ENCODE data around the gene NFYC.

Gene NFYC

DNA sequence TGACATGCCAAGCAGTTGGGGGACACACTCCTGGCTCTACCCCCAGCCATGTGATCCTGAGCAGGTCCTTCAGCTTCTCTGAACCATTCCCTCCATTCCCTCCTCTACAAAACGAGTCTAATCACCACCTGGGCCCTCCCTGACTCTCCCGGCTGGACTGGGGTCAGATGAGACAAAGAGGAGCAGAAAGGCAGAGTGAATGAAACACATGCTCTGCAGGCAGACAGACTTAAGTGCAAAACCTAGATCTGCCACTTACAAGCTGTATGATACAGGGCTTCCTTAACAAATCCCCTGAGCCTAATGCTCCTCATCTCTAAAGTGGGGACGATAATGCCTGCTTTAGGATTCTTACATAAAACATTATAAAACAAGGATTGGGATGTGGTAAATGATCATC lies 43.3 kb upstream of the NFYC start:
- Histone ChIP-seq H3K9me3 (ENCODE audit: insufficient read depth, low read depth, low read length) (no peaks in the 10 kb centered on the region), H3K4me3 (ENCODE audit: low read length, poor library complexity, severe bottlenecking) (peak overlapping the region; percentile 44), H2AFZ (ENCODE audit: low read length) (no peak overlapping the region), H3K4me2 (ENCODE audit: low read depth, low read length, poor library complexity, severe bottlenecking) (peak overlapping the region; percentile 73), H4K20me1 (ENCODE audit: insufficient read depth, low read length, poor library complexity, severe bottlenecking) (peaks cover 11% of the 10 kb centered on the region), H3K27me3 (ENCODE audit: insufficient read depth, low read length, poor library complexity, severe bottlenecking) (no peaks in the 10 kb centered on the region), H3K9ac (ENCODE audit: low read depth, low read length, poor library complexity, severe bottlenecking) (peak overlapping the region; percentile 51), H3K9me2 (replicated peaks; ENCODE audit: low read depth, low read length) (no peaks in the 10 kb centered on the region), H3F3A (ENCODE audit: low read depth) (no peaks in the 10 kb centered on the region), H3K4me1 (ENCODE audit: insufficient read depth, low read length, poor library complexity, severe bottlenecking) (peaks cover 47% of the 10 kb centered on the region), H3K79me2 (ENCODE audit: insufficient read depth, low read length) (peaks cover 9% of the 10 kb centered on the region; the same call in 1 of the 2 replicates), H3K36me3 (ENCODE audit: insufficient read depth, low read length) (peaks cover 11% of the 10 kb centered on the region; the same call in 1 of the 2 replicates)
- TF ChIP-seq, protein P1, sequence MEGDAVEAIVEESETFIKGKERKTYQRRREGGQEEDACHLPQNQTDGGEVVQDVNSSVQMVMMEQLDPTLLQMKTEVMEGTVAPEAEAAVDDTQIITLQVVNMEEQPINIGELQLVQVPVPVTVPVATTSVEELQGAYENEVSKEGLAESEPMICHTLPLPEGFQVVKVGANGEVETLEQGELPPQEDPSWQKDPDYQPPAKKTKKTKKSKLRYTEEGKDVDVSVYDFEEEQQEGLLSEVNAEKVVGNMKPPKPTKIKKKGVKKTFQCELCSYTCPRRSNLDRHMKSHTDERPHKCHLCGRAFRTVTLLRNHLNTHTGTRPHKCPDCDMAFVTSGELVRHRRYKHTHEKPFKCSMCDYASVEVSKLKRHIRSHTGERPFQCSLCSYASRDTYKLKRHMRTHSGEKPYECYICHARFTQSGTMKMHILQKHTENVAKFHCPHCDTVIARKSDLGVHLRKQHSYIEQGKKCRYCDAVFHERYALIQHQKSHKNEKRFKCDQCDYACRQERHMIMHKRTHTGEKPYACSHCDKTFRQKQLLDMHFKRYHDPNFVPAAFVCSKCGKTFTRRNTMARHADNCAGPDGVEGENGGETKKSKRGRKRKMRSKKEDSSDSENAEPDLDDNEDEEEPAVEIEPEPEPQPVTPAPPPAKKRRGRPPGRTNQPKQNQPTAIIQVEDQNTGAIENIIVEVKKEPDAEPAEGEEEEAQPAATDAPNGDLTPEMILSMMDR (conservative IDR thresholded peaks at IDR 0.05; ENCODE audit: low read length), result no peak
- no peak for TF ChIP-seq EZH2phosphoT487 (IDR thresholded peaks at IDR 0.05; ENCODE audit: borderline replicate concordance)

DNA sequence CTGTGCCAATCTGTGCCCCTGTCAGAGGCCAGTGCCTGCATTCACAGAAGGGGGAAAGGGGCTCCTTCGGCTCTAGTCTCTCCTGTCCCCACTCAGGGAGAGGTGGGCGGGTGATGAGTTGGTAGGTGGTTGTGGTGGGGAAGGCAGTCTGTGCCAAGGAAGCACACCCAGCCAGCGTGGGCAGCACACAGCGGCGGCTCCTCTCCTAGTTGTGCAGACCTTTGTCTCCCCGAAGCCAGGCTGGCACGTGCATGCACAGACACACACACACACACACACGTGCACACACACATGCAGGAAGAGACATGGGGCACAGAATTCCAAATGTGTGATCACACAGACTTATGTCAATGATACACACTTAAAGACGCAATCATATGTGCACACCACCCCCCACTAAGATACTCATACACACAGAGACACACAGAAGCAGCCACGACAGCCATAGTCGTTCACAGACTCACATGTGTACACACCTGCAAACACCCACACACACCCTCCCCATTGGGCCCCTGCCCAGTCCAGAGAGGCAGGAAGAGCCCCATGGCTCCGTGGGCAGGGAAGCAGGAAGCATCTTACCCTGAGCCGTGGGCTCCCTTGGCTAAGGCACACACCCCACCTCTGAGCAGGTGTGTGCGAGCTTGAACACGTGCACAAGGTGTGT lies 42.4 kb upstream of the NFYC start:
- peaks cover 11% of the 10 kb centered on the region; the same call in 1 of the 2 replicates for H3K36me3 ChIP-seq (ENCODE audit: insufficient read depth, low read length)
- no peaks in the 10 kb centered on the region for H3K9me3 ChIP-seq (ENCODE audit: insufficient read depth, low read depth, low read length)
- peak overlapping the region; percentile 73 for H3K4me2 ChIP-seq (ENCODE audit: low read depth, low read length, poor library complexity, severe bottlenecking)
- H4K20me1 ChIP-seq (ENCODE audit: insufficient read depth, low read length, poor library complexity, severe bottlenecking), result peaks cover 11% of the 10 kb centered on the region
- no peak overlapping the region for H3K4me3 ChIP-seq (ENCODE audit: low read length, poor library complexity, severe bottlenecking)
- no peak overlapping the region for H2AFZ ChIP-seq (ENCODE audit: low read length)
- no peak for TF ChIP-seq EZH2phosphoT487 (IDR thresholded peaks at IDR 0.05; ENCODE audit: borderline replicate concordance)
- TF ChIP-seq, protein P1 (conservative IDR thresholded peaks at IDR 0.05; ENCODE audit: low read length), result no peak
- peak overlapping the region; percentile 51 for H3K9ac ChIP-seq (ENCODE audit: low read depth, low read length, poor library complexity, severe bottlenecking)
- no peaks in the 10 kb centered on the region for H3K27me3 ChIP-seq (ENCODE audit: insufficient read depth, low read length, poor library complexity, severe bottlenecking)
- H3K9me2 ChIP-seq (replicated peaks; ENCODE audit: low read depth, low read length), result no peaks in the 10 kb centered on the region
- peaks cover 9% of the 10 kb centered on the region; the same call in 1 of the 2 replicates for H3K79me2 ChIP-seq (ENCODE audit: insufficient read depth, low read length)
- peaks cover 47% of the 10 kb centered on the region for H3K4me1 ChIP-seq (ENCODE audit: insufficient read depth, low read length, poor library complexity, severe bottlenecking)
- no peaks in the 10 kb centered on the region for H3F3A ChIP-seq (ENCODE audit: low read depth)

DNA sequence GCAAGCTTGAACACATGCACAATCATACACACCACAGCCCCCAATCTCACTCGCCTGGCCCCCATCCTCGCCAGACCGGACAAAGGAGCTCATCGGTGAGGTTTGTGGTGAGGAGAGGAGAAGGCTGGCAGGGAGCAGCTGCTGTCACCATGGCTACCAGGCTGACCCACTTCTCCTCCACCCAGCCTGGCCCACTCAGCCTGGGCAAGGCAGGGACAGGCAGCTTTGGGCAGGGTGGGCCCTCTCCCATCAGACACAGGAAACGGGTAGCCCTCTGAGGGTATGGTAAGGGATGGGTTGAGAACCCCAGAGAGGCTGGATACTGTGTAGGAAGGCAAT lies 41.9 kb upstream of the NFYC start:
- Histone ChIP-seq H3K79me2 (ENCODE audit: insufficient read depth, low read length) (peaks cover 14% of the 10 kb centered on the region; the same call in 1 of the 2 replicates), H3K36me3 (ENCODE audit: insufficient read depth, low read length) (peaks cover 11% of the 10 kb centered on the region; the same call in 1 of the 2 replicates), H3K4me3 (ENCODE audit: low read length, poor library complexity, severe bottlenecking) (no peak overlapping the region), H4K20me1 (ENCODE audit: insufficient read depth, low read length, poor library complexity, severe bottlenecking) (peaks cover 11% of the 10 kb centered on the region), H3F3A (ENCODE audit: low read depth) (no peaks in the 10 kb centered on the region), H3K9me2 (replicated peaks; ENCODE audit: low read depth, low read length) (no peaks in the 10 kb centered on the region), H2AFZ (ENCODE audit: low read length) (no peak overlapping the region), H3K4me1 (ENCODE audit: insufficient read depth, low read length, poor library complexity, severe bottlenecking) (peaks cover 46% of the 10 kb centered on the region), H3K27me3 (ENCODE audit: insufficient read depth, low read length, poor library complexity, severe bottlenecking) (no peaks in the 10 kb centered on the region), H3K9ac (ENCODE audit: low read depth, low read length, poor library complexity, severe bottlenecking) (no peak overlapping the region), H3K4me2 (ENCODE audit: low read depth, low read length, poor library complexity, severe bottlenecking) (peak overlapping the region; percentile 73), H3K9me3 (ENCODE audit: insufficient read depth, low read depth, low read length) (no peaks in the 10 kb centered on the region)
- TF ChIP-seq EZH2phosphoT487 (IDR thresholded peaks at IDR 0.05; ENCODE audit: borderline replicate concordance), result no peak

DNA sequence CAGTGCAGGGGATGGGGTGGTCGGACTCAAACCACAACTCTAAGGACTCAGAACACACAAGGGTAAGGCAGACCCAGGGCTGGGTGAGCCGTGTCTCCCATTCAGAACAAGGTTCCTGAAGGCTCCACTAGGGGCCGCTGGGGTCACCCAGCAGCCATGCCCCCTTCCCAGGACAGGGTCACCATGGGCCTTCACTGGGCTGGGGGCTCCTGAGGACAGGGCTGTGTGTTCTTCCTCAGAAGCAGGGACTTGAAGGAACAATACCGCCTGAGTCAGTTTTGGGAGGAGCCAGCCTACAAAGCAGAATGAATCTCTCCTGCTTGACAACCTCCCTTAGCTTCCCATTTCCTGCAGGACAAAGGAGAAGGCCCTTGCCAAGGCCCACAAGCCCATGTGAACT lies 41.4 kb upstream of the NFYC start:
- H2AFZ ChIP-seq (ENCODE audit: low read length), result no peak overlapping the region
- peak overlapping the region; percentile 73 for H3K4me2 ChIP-seq (ENCODE audit: low read depth, low read length, poor library complexity, severe bottlenecking)
- H3F3A ChIP-seq (ENCODE audit: low read depth), result no peaks in the 10 kb centered on the region
- H4K20me1 ChIP-seq (ENCODE audit: insufficient read depth, low read length, poor library complexity, severe bottlenecking), result peaks cover 11% of the 10 kb centered on the region
- H3K36me3 ChIP-seq (ENCODE audit: insufficient read depth, low read length), result peaks cover 8% of the 10 kb centered on the region; the same call in 1 of the 2 replicates
- no peak for TF ChIP-seq EZH2phosphoT487 (IDR thresholded peaks at IDR 0.05; ENCODE audit: borderline replicate concordance)
- TF ChIP-seq, protein P1 (conservative IDR thresholded peaks at IDR 0.05; ENCODE audit: low read length), result peak; percentile 64
- no peak overlapping the region for H3K4me3 ChIP-seq (ENCODE audit: low read length, poor library complexity, severe bottlenecking)
- H3K9me2 ChIP-seq (replicated peaks; ENCODE audit: low read depth, low read length), result no peaks in the 10 kb centered on the region
- H3K79me2 ChIP-seq (ENCODE audit: insufficient read depth, low read length), result peaks cover 18% of the 10 kb centered on the region; the same call in 1 of the 2 replicates
- H3K27me3 ChIP-seq (ENCODE audit: insufficient read depth, low read length, poor library complexity, severe bottlenecking), result no peaks in the 10 kb centered on the region
- peaks cover 41% of the 10 kb centered on the region for H3K4me1 ChIP-seq (ENCODE audit: insufficient read depth, low read length, poor library complexity, severe bottlenecking)
- no peak overlapping the region for H3K9ac ChIP-seq (ENCODE audit: low read depth, low read length, poor library complexity, severe bottlenecking)
- no peaks in the 10 kb centered on the region for H3K9me3 ChIP-seq (ENCODE audit: insufficient read depth, low read depth, low read length)
